Gastrocnemius medialis (tissue), 4 donors: ENCODE data around the gene MED27. TPM values are rescaled to one million over a fixed set of nuclear protein-coding genes. Genes with fewer than 3 reads are reported as not detected.

ENCODE experiments used
- ATAC-seq, 2 donors: fragments of 150-250 bp; one replicate each; pipeline ENCODE4 v1.9.1; 2016
- DNase-seq, 2 donors: peaks; one replicate each; pipeline ENCODE4 v3.0.0-alpha.2; 2019
- H3K27ac ChIP-seq, 4 donors: fragments of 200-600 bp; sonication (generic); 1 replicate in 1 of 4; 2 replicates in 3 of 4; pipeline ENCODE4 v1.5.1; 2016 to 2018; ENCODE audit warnings: mild to moderate bottlenecking in 2 of 4, moderate library complexity in 1 of 4
- H3K27me3 ChIP-seq, 3 donors: fragments of 200-600 bp; sonication (generic) in 2 of 3; 1 replicate in 1 of 3; 2 replicates in 2 of 3; pipeline versions ENCODE4 v1.5.1 to v1.6.0; 2016 to 2019; ENCODE audit warnings: mild to moderate bottlenecking in 1 of 3, moderate library complexity in 1 of 3
- H3K36me3 ChIP-seq, 2 donors: fragments of 200-600 bp; sonication (generic) in 1 of 2; one replicate each; pipeline ENCODE4 v1.5.1; 2017 to 2018
- H3K4me1 ChIP-seq, 2 donors: fragments of 200-600 bp; sonication (generic) in 1 of 2; one replicate each; pipeline ENCODE4 v1.5.1; 2016 to 2017; ENCODE audit warnings: mild to moderate bottlenecking in 2 of 2
- H3K4me3 ChIP-seq, 4 donors: fragments of 200-600 bp; sonication (generic) in 3 of 4; 1 replicate in 1 of 4; 2 replicates in 3 of 4; pipeline ENCODE4 v1.5.1; 2016 to 2019; ENCODE audit warnings: mild to moderate bottlenecking in 2 of 4
- H3K9me3 ChIP-seq, 3 donors: fragments of 200-600 bp; sonication (generic) in 2 of 3; 1 replicate in 1 of 3; 2 replicates in 2 of 3; pipeline ENCODE4 v1.5.1; 2016 to 2019
- CTCF ChIP-seq, 5 experiments: fragments of 450-650 bp in 3 of 5; fragments of 200-600 bp in 2 of 5; sonication (generic) in 2 of 5; IDR thresholded peaks in 4 of 5; conservative IDR thresholded peaks in 1 of 5; 1 replicate in 4 of 5; 2 replicates in 1 of 5; pipeline ENCODE4 v1.5.1; 2016 to 2019; ENCODE audit warnings: antibody characterized with exemption in 5 of 5, mild to moderate bottlenecking in 3 of 5, moderate library complexity in 3 of 5
- POLR2A ChIP-seq, 2 donors: fragments of 450-650 bp; IDR thresholded peaks; one replicate each; pipeline ENCODE4 v1.6.1; 2017; ENCODE audit warnings: antibody characterized with exemption in 2 of 2, mild to moderate bottlenecking in 2 of 2, moderate library complexity in 2 of 2
- in situ Hi-C, 4 donors: fragments of 200-750 bp; cut with MboI; loops; one replicate each; pipeline versions ENCODE4 v1.15.0 to v1.8.0; 2017; ENCODE audit warnings: low sequenced_read_pairs in 4 of 4
- intact Hi-C: fragments of 100-400 bp; cut with DNase I; formaldehyde crosslinking; loops from one replicate; pipeline ENCODE4 v1.15.1; 2023; ENCODE audit warnings: low total_unique reads
- total RNA-seq, 4 donors: library from RNA; depleted of rRNA; stranded (reverse); fragments of >200 nt; gene quantifications; one replicate each; pipeline versions ENCODE4 v1.1.0 to v1.2.3, GENCODE V29; 2016

The MED27 gene
- total RNA-seq, 4 donors from 2014 or later = 11.6 to 20.3 (median 13.9) TPM

GRCh38 chr9:132016456-132016855, 63.2 kb downstream of the MED27 start:
- Histone ChIP-seq H3K9me3 (no peaks in the 10 kb centered on the region), H3K27me3 (no peaks in the 10 kb centered on the region), H3K27ac (no peak overlapping the region), H3K4me1 (peaks cover 27 to 38% of the 10 kb centered on the region in 2 donors), H3K4me3 (no peak overlapping the region), H3K36me3 (peaks cover 0 to 5% of the 10 kb centered on the region in 2 donors)
- ATAC-seq = no peak
- in situ Hi-C loops (no loop called here), intact Hi-C loops (no loop called here)
- DNase-seq = no peak
- TF ChIP-seq POLR2A (IDR thresholded peaks at IDR 0.05) = no peak
- TF ChIP-seq CTCF (IDR thresholded peaks at IDR 0.05 in 4 of 5, conservative IDR thresholded peaks at IDR 0.05 in 1 of 5) = no peak

- intact Hi-C loops = no loop called here
- H3K36me3 ChIP-seq = peaks cover 0 to 5% of the 10 kb centered on the region in 2 donors
- in situ Hi-C loops = no loop called here
- H3K4me3 ChIP-seq = no peak overlapping the region
- H3K27me3 ChIP-seq = no peaks in the 10 kb centered on the region
- TF ChIP-seq POLR2A (IDR thresholded peaks at IDR 0.05) = no peak
- TF ChIP-seq CTCF (IDR thresholded peaks at IDR 0.05 in 4 of 5, conservative IDR thresholded peaks at IDR 0.05 in 1 of 5) = no peak
- DNase-seq (no peak), ATAC-seq (no peak)
- H3K27ac ChIP-seq = no peak overlapping the region
- H3K9me3 ChIP-seq = no peaks in the 10 kb centered on the region
- peaks cover 21 to 32% of the 10 kb centered on the region in 2 donors for H3K4me1 ChIP-seq
These were observed 63.8 kb downstream of the MED27 start for GRCh38 chr9:132015866-132016265.

- Histone ChIP-seq H3K4me3 (no peak overlapping the region), H3K4me1 (peaks cover 13 to 17% of the 10 kb centered on the region in 2 donors), H3K27ac (no peak overlapping the region), H3K27me3 (no peaks in the 10 kb centered on the region), H3K36me3 (peaks cover 0 to 5% of the 10 kb centered on the region in 2 donors), H3K9me3 (no peaks in the 10 kb centered on the region)
- TF ChIP-seq CTCF (IDR thresholded peaks at IDR 0.05 in 4 of 5, conservative IDR thresholded peaks at IDR 0.05 in 1 of 5) = no peak
- TF ChIP-seq POLR2A (IDR thresholded peaks at IDR 0.05) = no peak
- no peak for DNase-seq
- intact Hi-C loops (no loop called here), in situ Hi-C loops (no loop called here)
- ATAC-seq = no peak
These were observed 65.4 kb downstream of the MED27 start for GRCh38 chr9:132014218-132014805.

GRCh38 chr9:132012704-132013357, 66.8 kb downstream of the MED27 start:
- in situ Hi-C loops = no loop called here

More at GRCh38 chr9:132012704-132013357, 66.8 kb downstream of the MED27 start:
- Histone ChIP-seq H3K9me3 (no peaks in the 10 kb centered on the region), H3K4me1 (peaks cover 7 to 9% of the 10 kb centered on the region in 2 donors), H3K36me3 (peaks cover 0 to 5% of the 10 kb centered on the region in 2 donors), H3K4me3 (no peak overlapping the region), H3K27me3 (no peaks in the 10 kb centered on the region), H3K27ac (no peak overlapping the region)
- TF ChIP-seq CTCF (IDR thresholded peaks at IDR 0.05 in 4 of 5, conservative IDR thresholded peaks at IDR 0.05 in 1 of 5) = no peak
- TF ChIP-seq POLR2A (IDR thresholded peaks at IDR 0.05) = no peak
- intact Hi-C loops = no loop called here
- no peak for DNase-seq
- ATAC-seq = no peak
